Measurements from ENCODE around the gene KCTD12. TPM values are rescaled to one million over a fixed set of nuclear protein-coding genes. Genes with fewer than 3 reads are reported as not detected.

KCTD12 gene
- total and polyA plus RNA-seq, 2 donors (not counting 1 experiment from before 2014, with no cell fraction given) = 9.9 to 35.3 TPM

- H3K27me3 ChIP-seq (ENCODE audit: control insufficient read depth, insufficient read depth, low read length) = no peaks in the 10 kb centered on the region
- H3K4me3 ChIP-seq (replicated peaks in 1 of 4; ENCODE audit: control extremely low read depth in 1 of 4, insufficient read depth in 1 of 4, low read depth in 3 of 4, low read length in 4 of 4) = no peak overlapping the region
- peaks cover 6% of the 10 kb centered on the region for H3K4me1 ChIP-seq (ENCODE audit: control insufficient read depth, extremely low read depth, insufficient read depth, low read length)
- H3K4me2 ChIP-seq (ENCODE audit: extremely low read depth, insufficient read depth, low read length) = no peak overlapping the region
- H3K9me3 ChIP-seq (ENCODE audit: control insufficient read depth, insufficient read depth, low read depth, low read length) = no peaks in the 10 kb centered on the region
- DNase-seq (ENCODE audit: low read depth in 2 of 2) = no peak
- no peak for TF ChIP-seq CTCF (conservative IDR thresholded peaks at IDR 0.05 in 1 of 2, IDR thresholded peaks at IDR 0.05 in 1 of 2; ENCODE audit: low read depth in 1 of 2, low read length in 2 of 2)
- no peak for TF ChIP-seq EZH2 (IDR thresholded peaks at IDR 0.05; ENCODE audit: low read length, missing control alignments)
- no peak overlapping the region for H3K9ac ChIP-seq (ENCODE audit: insufficient read depth, low read length)
- no peak overlapping the region for H2AFZ ChIP-seq (ENCODE audit: low read length)
- no peaks in the 10 kb centered on the region for H3K79me2 ChIP-seq (ENCODE audit: control insufficient read depth, insufficient read depth, low read length)
- H3K36me3 ChIP-seq (ENCODE audit: control insufficient read depth, insufficient read depth, low read length) = no peaks in the 10 kb centered on the region
- H4K20me1 ChIP-seq (ENCODE audit: control insufficient read depth, extremely low read depth, insufficient read depth, low read length) = no peaks in the 10 kb centered on the region
- H3K27ac ChIP-seq (ENCODE audit: insufficient read depth, low read length) = no peak overlapping the region
These were observed 52.7 kb downstream of the KCTD12 start for GRCh38 chr13:76833441-76833954.

GRCh38 chr13:76832258-76832988 lies 53.8 kb downstream of the KCTD12 start:
- H3K4me3 ChIP-seq (replicated peaks in 1 of 4; ENCODE audit: control extremely low read depth in 1 of 4, insufficient read depth in 1 of 4, low read depth in 3 of 4, low read length in 4 of 4) = no peak overlapping the region
- TF ChIP-seq CTCF (conservative IDR thresholded peaks at IDR 0.05 in 1 of 2, IDR thresholded peaks at IDR 0.05 in 1 of 2; ENCODE audit: low read depth in 1 of 2, low read length in 2 of 2) (no peak), EZH2 (IDR thresholded peaks at IDR 0.05; ENCODE audit: low read length, missing control alignments) (no peak)
- no peaks in the 10 kb centered on the region for H4K20me1 ChIP-seq (ENCODE audit: control insufficient read depth, extremely low read depth, insufficient read depth, low read length)
- H3K27me3 ChIP-seq (ENCODE audit: control insufficient read depth, insufficient read depth, low read length) = no peaks in the 10 kb centered on the region
- H3K27ac ChIP-seq (ENCODE audit: insufficient read depth, low read length) = no peak overlapping the region
- no peaks in the 10 kb centered on the region for H3K36me3 ChIP-seq (ENCODE audit: control insufficient read depth, insufficient read depth, low read length)
- no peak overlapping the region for H2AFZ ChIP-seq (ENCODE audit: low read length)
- peaks cover 7% of the 10 kb centered on the region for H3K4me1 ChIP-seq (ENCODE audit: control insufficient read depth, extremely low read depth, insufficient read depth, low read length)
- no peak overlapping the region for H3K9ac ChIP-seq (ENCODE audit: insufficient read depth, low read length)
- no peaks in the 10 kb centered on the region for H3K79me2 ChIP-seq (ENCODE audit: control insufficient read depth, insufficient read depth, low read length)
- no peak overlapping the region for H3K4me2 ChIP-seq (ENCODE audit: extremely low read depth, insufficient read depth, low read length)
- no peak for DNase-seq (ENCODE audit: low read depth in 2 of 2)
- no peaks in the 10 kb centered on the region for H3K9me3 ChIP-seq (ENCODE audit: control insufficient read depth, insufficient read depth, low read depth, low read length)

- TF ChIP-seq CTCF (conservative IDR thresholded peaks at IDR 0.05 in 1 of 2, IDR thresholded peaks at IDR 0.05 in 1 of 2; ENCODE audit: low read depth in 1 of 2, low read length in 2 of 2) (no peak), EZH2 (IDR thresholded peaks at IDR 0.05; ENCODE audit: low read length, missing control alignments) (no peak)
- no peak overlapping the region for H2AFZ ChIP-seq (ENCODE audit: low read length)
These were observed 55.4 kb downstream of the KCTD12 start for GRCh38 chr13:76830805-76831204.

More at GRCh38 chr13:76830805-76831204, 55.4 kb downstream of the KCTD12 start:
- Histone ChIP-seq H4K20me1 (ENCODE audit: control insufficient read depth, extremely low read depth, insufficient read depth, low read length) (no peaks in the 10 kb centered on the region), H3K4me1 (ENCODE audit: control insufficient read depth, extremely low read depth, insufficient read depth, low read length) (peaks cover 3% of the 10 kb centered on the region), H3K4me3 (replicated peaks in 1 of 4; ENCODE audit: control extremely low read depth in 1 of 4, insufficient read depth in 1 of 4, low read depth in 3 of 4, low read length in 4 of 4) (no peak overlapping the region), H3K9me3 (ENCODE audit: control insufficient read depth, insufficient read depth, low read depth, low read length) (no peaks in the 10 kb centered on the region), H3K79me2 (ENCODE audit: control insufficient read depth, insufficient read depth, low read length) (no peaks in the 10 kb centered on the region), H3K4me2 (ENCODE audit: extremely low read depth, insufficient read depth, low read length) (no peak overlapping the region), H3K27me3 (ENCODE audit: control insufficient read depth, insufficient read depth, low read length) (no peaks in the 10 kb centered on the region), H3K36me3 (ENCODE audit: control insufficient read depth, insufficient read depth, low read length) (no peaks in the 10 kb centered on the region), H3K27ac (ENCODE audit: insufficient read depth, low read length) (no peak overlapping the region), H3K9ac (ENCODE audit: insufficient read depth, low read length) (no peak overlapping the region)
- no peak for DNase-seq (ENCODE audit: low read depth in 2 of 2)

Other genes with a start within 250 kb of the KCTD12 start
- gene ACOD1, start 62.1 kb upstream of the KCTD12 start, total RNA-seq = not detected in 2 replicates
- not detected in 2 replicates for gene ACOD1, start 62.1 kb upstream of the KCTD12 start, polyA plus RNA-seq
- 37.8 and 38.0 TPM in 2 replicates for gene CLN5, start 105.7 kb upstream of the KCTD12 start, total RNA-seq
- 25.3 and 30.0 TPM in 2 replicates for gene CLN5, start 105.7 kb upstream of the KCTD12 start, polyA plus RNA-seq
- gene FBXL3, start 140.8 kb upstream of the KCTD12 start, total RNA-seq = 56.0 and 61.8 TPM in 2 replicates
- gene FBXL3, start 140.8 kb upstream of the KCTD12 start, polyA plus RNA-seq = 33.0 and 48.5 TPM in 2 replicates

Data from fibroblast of lung (primary cell).